Measurements from ENCODE around the gene ODAM. TPM values are rescaled to one million over a fixed set of nuclear protein-coding genes. Genes with fewer than 3 reads are reported as not detected.

Gene ODAM
- total RNA-seq, 2 experiments from 2014 or later: not detected

DNA sequence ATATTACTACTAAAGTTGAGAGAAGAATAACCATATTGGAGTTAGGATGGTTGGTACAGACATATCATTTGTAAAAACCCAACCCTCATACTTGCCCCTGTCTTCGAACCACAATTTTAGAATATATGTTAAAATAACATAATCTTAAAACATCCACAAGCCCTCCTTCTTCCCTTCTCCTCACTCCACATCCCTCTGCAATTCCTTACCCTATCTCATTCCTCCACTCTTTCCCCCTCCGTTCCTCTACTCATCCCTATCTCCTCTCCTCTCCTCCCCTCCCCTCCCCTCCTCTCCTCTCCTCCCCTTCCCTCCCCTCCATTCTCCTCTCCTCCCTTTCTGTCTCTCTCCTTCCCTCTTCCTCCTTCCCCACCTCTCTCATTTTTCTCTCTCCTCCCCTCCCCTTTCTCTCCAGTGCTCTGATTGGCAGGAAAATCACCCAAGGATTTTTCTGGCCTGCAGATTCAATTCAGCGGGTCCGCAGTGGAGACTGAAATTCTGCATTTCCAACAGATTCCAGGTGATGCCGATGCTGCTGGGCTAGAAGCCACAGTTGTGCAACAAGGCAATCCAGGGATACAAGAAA is 17.4 kb upstream of the ODAM start:
- no peaks in the 10 kb centered on the region for H3K9me3 Mint-ChIP-seq
- H3K27me3 Mint-ChIP-seq: no peaks in the 10 kb centered on the region
- no peaks in the 10 kb centered on the region for H3K27me3 ChIP-seq (ENCODE audit: control insufficient read depth in 1 of 2, insufficient read depth in 2 of 2, low read length in 2 of 2)
- H3K4me3 Mint-ChIP-seq: no peak overlapping the region
- ChIA-PET CTCF (no interaction called here), POLR2A (no interaction called here)
- no peak overlapping the region for H3K27ac ChIP-seq (ENCODE audit: low read depth in 1 of 2, low read length in 2 of 2)
- H3K4me1 Mint-ChIP-seq (ENCODE audit: low read depth): no peaks in the 10 kb centered on the region
- no peaks in the 10 kb centered on the region for H3K36me3 ChIP-seq (ENCODE audit: insufficient read depth, low read length)
- H3K9me3 ChIP-seq (ENCODE audit: control insufficient read depth in 1 of 2, insufficient read depth in 1 of 2, low read length in 2 of 2): no peaks in the 10 kb centered on the region
- intact Hi-C loops (cut with DNase I, micrococcal nuclease): no loop called here
- no peak for ATAC-seq (ENCODE audit: poor library complexity)
- H3K27ac Mint-ChIP-seq: no peak overlapping the region
- no peaks in the 10 kb centered on the region for H3K36me3 Mint-ChIP-seq (ENCODE audit: low read depth)
- no peak for TF ChIP-seq CTCF (IDR thresholded peaks at IDR 0.05)
- DNase-seq: no peak
- H3K4me1 ChIP-seq (ENCODE audit: insufficient read depth, low read length): no peaks in the 10 kb centered on the region
- no peak overlapping the region for H3K4me3 ChIP-seq (ENCODE audit: low read length)

DNA sequence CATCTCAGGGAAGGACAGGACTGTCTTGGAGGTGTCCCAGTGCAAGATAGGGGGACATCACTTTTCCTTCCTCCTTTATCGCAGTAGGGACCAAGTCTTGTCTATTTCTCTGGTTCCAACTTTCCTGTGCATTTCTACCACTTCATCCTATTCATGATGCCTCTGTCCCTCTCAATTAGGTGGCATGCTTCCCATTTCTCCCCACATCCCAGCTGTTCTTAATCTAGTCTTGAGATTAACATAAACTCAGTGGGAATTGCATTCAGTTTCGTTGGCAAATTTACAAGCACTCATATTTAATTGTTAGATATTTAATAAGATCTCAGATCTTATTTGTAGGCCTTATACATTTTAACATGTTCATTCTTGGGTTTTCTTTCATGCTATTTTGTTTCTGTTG is 15.7 kb upstream of the ODAM start:
- Histone ChIP-seq H3K36me3 (ENCODE audit: insufficient read depth, low read length) (no peaks in the 10 kb centered on the region), H3K4me1 (ENCODE audit: insufficient read depth, low read length) (no peaks in the 10 kb centered on the region), H3K27ac (ENCODE audit: low read depth in 1 of 2, low read length in 2 of 2) (no peak overlapping the region), H3K27me3 (ENCODE audit: control insufficient read depth in 1 of 2, insufficient read depth in 2 of 2, low read length in 2 of 2) (no peaks in the 10 kb centered on the region), H3K4me3 (ENCODE audit: low read length) (no peak overlapping the region), H3K9me3 (ENCODE audit: control insufficient read depth in 1 of 2, insufficient read depth in 1 of 2, low read length in 2 of 2) (no peaks in the 10 kb centered on the region)
- ChIA-PET CTCF (no interaction called here), POLR2A (no interaction called here)
- Mint-ChIP-seq H3K9me3 (no peaks in the 10 kb centered on the region), H3K36me3 (ENCODE audit: low read depth) (no peaks in the 10 kb centered on the region), H3K27me3 (no peaks in the 10 kb centered on the region), H3K4me3 (no peak overlapping the region), H3K4me1 (ENCODE audit: low read depth) (no peaks in the 10 kb centered on the region), H3K27ac (no peak overlapping the region)
- intact Hi-C loops (cut with DNase I, micrococcal nuclease): loop anchor here in 1 of 2 experiments (5.0 kb wide), 1 partner anchor 493 kb away; no protein-coding TSS in a partner anchor
- ATAC-seq (ENCODE audit: poor library complexity) (no peak), DNase-seq (no peak)
- TF ChIP-seq CTCF (IDR thresholded peaks at IDR 0.05): no peak

DNA sequence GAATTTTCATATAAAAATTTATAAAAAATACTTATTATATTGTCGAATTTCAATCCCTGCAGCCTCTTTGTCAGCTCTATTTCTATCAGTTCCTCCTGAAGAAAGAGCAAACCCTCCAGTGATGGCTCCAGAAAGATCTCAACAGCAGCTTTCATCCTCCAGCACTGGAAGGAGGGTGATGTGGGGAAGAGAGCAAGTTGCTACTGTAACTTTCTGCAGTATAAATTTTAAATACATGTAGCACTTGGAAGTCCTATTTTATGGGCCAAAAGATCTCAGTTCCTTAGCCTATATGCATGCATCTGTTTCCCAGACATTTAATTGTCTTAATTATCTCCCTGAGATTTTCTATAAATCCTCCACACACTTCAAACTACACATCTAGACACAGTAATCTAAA is 13.7 kb upstream of the ODAM start:
- CTCF ChIA-PET: interaction anchor here (0.7 kb wide), 1 partner anchor 18 kb away, joined by 3 read pairs; no protein-coding TSS in a partner anchor
- Mint-ChIP-seq H3K27me3 (no peaks in the 10 kb centered on the region), H3K4me3 (no peak overlapping the region), H3K9me3 (no peaks in the 10 kb centered on the region), H3K27ac (no peak overlapping the region), H3K4me1 (ENCODE audit: low read depth) (no peaks in the 10 kb centered on the region), H3K36me3 (ENCODE audit: low read depth) (no peaks in the 10 kb centered on the region)
- no peak overlapping the region for H3K27ac ChIP-seq (ENCODE audit: low read depth in 1 of 2, low read length in 2 of 2)
- H3K36me3 ChIP-seq (ENCODE audit: insufficient read depth, low read length): no peaks in the 10 kb centered on the region
- no peak for TF ChIP-seq CTCF (IDR thresholded peaks at IDR 0.05)
- no peaks in the 10 kb centered on the region for H3K9me3 ChIP-seq (ENCODE audit: control insufficient read depth in 1 of 2, insufficient read depth in 1 of 2, low read length in 2 of 2)
- intact Hi-C loops (cut with DNase I, micrococcal nuclease): loop anchor here in 1 of 2 experiments (5.0 kb wide), 1 partner anchor 495 kb away; no protein-coding TSS in a partner anchor
- no peaks in the 10 kb centered on the region for H3K27me3 ChIP-seq (ENCODE audit: control insufficient read depth in 1 of 2, insufficient read depth in 2 of 2, low read length in 2 of 2)
- DNase-seq (no peak), ATAC-seq (ENCODE audit: poor library complexity) (no peak)
- H3K4me1 ChIP-seq (ENCODE audit: insufficient read depth, low read length): no peaks in the 10 kb centered on the region
- POLR2A ChIA-PET: no interaction called here
- H3K4me3 ChIP-seq (ENCODE audit: low read length): no peak overlapping the region

All from CD4-positive, alpha-beta T cell (primary cell).